Lung (tissue), 16 donors: ENCODE results near the gene DPP9. TPM values are rescaled to one million over a fixed set of nuclear protein-coding genes. Genes with fewer than 3 reads are reported as not detected.
A peak's percentile ranks its signal among the peaks of the same experiment; 100 is the strongest.

ENCODE experiments used
- ATAC-seq: fragments of 200-7000 bp; cut with Tn5 transposase; one replicate; pipeline ENCODE4 v1.9.1; 2020; ENCODE audit warnings: moderate number of reproducible peaks; ENCODE audit not compliant: insufficient read depth, low FRiP score
- DNase-seq, 3 donors: peaks; one replicate each; pipeline ENCODE4 v3.0.0-alpha.2; 2013 to 2017
- H3K27ac ChIP-seq, 2 donors: one replicate each; pipeline ENCODE4 v1.5.1; 2013; ENCODE audit warnings: mild to moderate bottlenecking in 2 of 2, moderate library complexity in 2 of 2, control low read depth in 1 of 2, inconsistent platforms in 1 of 2, low read depth in 1 of 2, low read length in 1 of 2
- H3K27me3 ChIP-seq, 3 donors: one replicate each; pipeline ENCODE4 v1.5.1; 2013; ENCODE audit warnings: low read length in 2 of 3; ENCODE audit not compliant: control insufficient read depth in 3 of 3, insufficient read depth in 3 of 3
- H3K36me3 ChIP-seq, 4 donors: one replicate each; pipeline ENCODE4 v1.5.1; 2013; ENCODE audit warnings: low read length in 4 of 4, mild to moderate bottlenecking in 1 of 4, moderate library complexity in 1 of 4; ENCODE audit not compliant: control insufficient read depth in 4 of 4, insufficient read depth in 4 of 4
- H3K4me1 ChIP-seq, 5 donors: one replicate each; pipeline ENCODE4 v1.5.1; 2013; ENCODE audit warnings: low read length in 5 of 5, mild to moderate bottlenecking in 2 of 5, moderate library complexity in 1 of 5; ENCODE audit not compliant: control insufficient read depth in 5 of 5, insufficient read depth in 5 of 5
- H3K4me3 ChIP-seq: one replicate; pipeline ENCODE4 v1.5.1; 2013; ENCODE audit warnings: mild to moderate bottlenecking, control low read depth, moderate library complexity
- H3K9ac ChIP-seq, 2 donors: one replicate each; pipeline ENCODE4 v1.5.1; 2013; ENCODE audit warnings: low read length in 2 of 2, control low read depth in 1 of 2; ENCODE audit not compliant: insufficient read depth in 1 of 2
- H3K9me3 ChIP-seq, 4 donors: one replicate each; pipeline ENCODE4 v1.5.1; 2013; ENCODE audit warnings: low read length in 3 of 4, mild to moderate bottlenecking in 1 of 4, moderate library complexity in 1 of 4; ENCODE audit not compliant: control insufficient read depth in 4 of 4, insufficient read depth in 3 of 4
- CTCF ChIP-seq: IDR thresholded peaks from 2 replicates; pipeline ENCODE4 v1.5.1; 2012; ENCODE audit warnings: mild to moderate bottlenecking; ENCODE audit errors: control extremely low read depth, extremely low read depth
- WGBS, 2 donors: extraction: QIAGEN DNeasy Blood & Tissue Kit; methylation state at CpG; one replicate each; pipeline ENCODE4 v1.1.7; 2013; 5-methylcytosine and 5-hydroxymethylcytosine counted together
- long read RNA-seq, 5 donors: transcript quantifications; one replicate each; lab custom pipeline, GENCODE V29; 2026
- polyA plus RNA-seq, 2 donors: library from polyadenylated mRNA; stranded (reverse); fragments of 200-250 nt; gene quantifications; one replicate each; pipeline ENCODE4 v1.2.1, GENCODE V29; 2013
- total RNA-seq, 2 donors: library from RNA; depleted of rRNA in 1 of 2; stranded (reverse); fragments of >200 nt in 1 of 2; gene quantifications; one replicate each; pipeline ENCODE4 v1.2.1, GENCODE V29; 2014 to 2021
- donor health status: control.
- donor health status: control.
- donor health status: Bipolar disorder and iron deficiency.
- donor health status: healthy.
- donor health status: DM: yes; HTN: yes; CAD: no.

Gene DPP9
- total RNA-seq: 10 to 100 TPM; 33.2 to 95.5 TPM
- 10 to 100 TPM; 42.3 to 45.5 TPM for polyA plus RNA-seq
- long read RNA-seq, donor 1, full-length matches to known transcripts: 3 of 3 reads
- long read RNA-seq, donor 1, partial matches to known transcripts: 0 of 3 reads
- long read RNA-seq, donor 1, other reads (novel, unspliced or antisense): 0 of 3 reads
- long read RNA-seq, donor 2: 0 reads
- long read RNA-seq, donor 3: 0 reads
- long read RNA-seq, donor 4, partial matches to known transcripts: 0 of 1 reads
- long read RNA-seq, donor 4, other reads (novel, unspliced or antisense): 0 of 1 reads
- long read RNA-seq, donor 5, full-length matches to known transcripts: 2 of 2 reads
- long read RNA-seq, donor 5, partial matches to known transcripts: 0 of 2 reads
- long read RNA-seq, donor 5, other reads (novel, unspliced or antisense): 0 of 2 reads

DNA sequence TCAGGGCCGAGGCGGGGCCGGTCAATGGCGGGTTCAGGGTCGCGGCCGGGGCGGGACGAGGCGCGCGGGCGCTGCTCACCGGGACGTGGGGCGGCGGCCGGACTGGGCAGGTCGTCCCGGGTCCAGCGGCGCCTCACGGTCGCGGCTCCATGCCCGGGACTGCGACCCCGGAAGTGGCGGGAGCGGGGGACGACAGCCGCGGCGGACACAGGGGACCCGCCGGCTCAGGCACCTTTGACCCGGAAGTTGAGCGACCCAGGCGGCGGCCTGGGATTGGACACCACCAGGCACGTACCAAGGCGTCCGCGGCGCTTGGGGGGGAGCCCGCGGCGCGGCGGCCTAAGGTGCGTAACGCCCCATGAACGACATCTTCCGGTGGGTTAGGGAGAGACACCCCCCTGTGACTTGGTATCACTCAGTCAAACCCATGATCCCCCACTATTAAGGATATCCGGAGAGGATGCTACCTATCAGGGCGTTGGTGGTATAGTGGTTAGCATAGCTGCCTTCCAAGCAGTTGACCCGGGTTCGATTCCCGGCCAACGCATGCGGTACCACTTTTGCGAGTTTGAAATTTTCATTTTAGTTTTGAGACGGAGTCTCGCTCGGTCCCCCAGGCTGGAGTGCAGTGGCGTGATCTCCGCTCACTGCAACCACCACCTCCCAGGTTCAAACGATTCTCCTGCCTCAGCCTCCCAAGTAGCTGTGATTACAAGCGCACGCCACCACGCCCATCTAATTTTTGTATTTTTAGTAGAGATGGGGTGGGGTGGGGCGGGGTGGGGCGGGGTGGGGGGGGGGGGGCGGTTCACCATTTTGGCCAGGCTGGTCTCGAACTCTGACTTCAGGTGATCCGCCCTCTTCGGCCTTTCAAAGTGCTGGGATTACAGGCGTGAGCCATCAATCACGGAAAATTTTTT, at the start of gene DPP9:
DPP9 (minus strand) TSS at position 248 of the 920 bp plus-strand sequence. CDS start 3,936 bp downstream, outside the sequence.
- TF ChIP-seq CTCF: no peak
- H3K4me1 ChIP-seq: peaks cover 0 to 13% (median 0%) of the 10 kb centered on the region in 5 donors
- ATAC-seq: peak; percentile 99

DNA sequence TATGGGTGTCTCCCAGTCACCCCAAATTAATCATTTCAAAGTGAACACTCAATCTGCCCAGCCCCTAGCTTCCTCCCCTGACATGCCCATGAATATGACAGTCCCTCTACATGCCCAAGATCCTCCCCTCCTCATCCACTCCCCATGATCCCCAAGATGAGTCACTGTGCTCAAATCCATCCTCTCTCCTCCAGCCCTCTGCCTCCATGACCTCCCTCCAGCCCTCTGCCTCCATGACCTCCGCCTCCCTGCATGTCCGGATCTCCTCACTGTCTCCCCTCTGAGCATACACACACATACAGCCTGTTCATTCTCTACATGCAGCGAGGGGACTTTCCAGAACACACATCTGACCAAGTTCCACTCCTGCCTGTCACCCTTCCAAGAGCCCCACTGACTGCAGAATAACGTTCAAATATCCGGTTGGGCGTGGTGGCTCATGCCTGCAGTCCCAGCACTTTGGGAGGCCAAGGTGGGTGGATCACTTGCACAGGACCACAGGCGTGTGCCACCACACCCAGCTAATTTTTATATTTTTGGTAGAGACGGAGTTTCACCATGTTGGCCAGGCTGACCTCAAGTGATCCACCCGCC, 49.5 kb upstream of the DPP9 start:
- H3K4me1 ChIP-seq: peaks cover 0 to 2% (median 0%) of the 10 kb centered on the region in 5 donors
- ATAC-seq (no peak), DNase-seq (no peak)
- no peak overlapping the region for H3K9ac ChIP-seq
- no peak overlapping the region for H3K27ac ChIP-seq
- no peak overlapping the region for H3K4me3 ChIP-seq
- TF ChIP-seq CTCF: no peak
- H3K27me3 ChIP-seq: no peaks in the 10 kb centered on the region
- no peaks in the 10 kb centered on the region for H3K36me3 ChIP-seq
- WGBS, 2 donors: 69 to 78% methylated on average over 9 of the region's 9 CpGs
- H3K9me3 ChIP-seq: no peaks in the 10 kb centered on the region

More for the DNA sequence above, at the start of gene DPP9:
- DNase-seq: peak; percentile 98 to 100 (median 99)
- Histone ChIP-seq H3K9me3 (no peaks in the 10 kb centered on the region), H3K27ac (peak within 1 kb of the TSS; percentile 85 to 90), H3K36me3 (peaks cover 0 to 19% (median 10%) of the 10 kb centered on the region in 4 donors), H3K27me3 (no peaks in the 10 kb centered on the region), H3K4me3 (peak within 1 kb of the TSS; percentile 97), H3K9ac (peak within 1 kb of the TSS; percentile 25 to 75)
- WGBS, 2 donors: 0% methylated on average over 53 to 79 of the region's 79 CpGs

- no peaks in the 10 kb centered on the region for H3K9me3 ChIP-seq
- H3K4me1 ChIP-seq: peaks cover 0 to 2% (median 0%) of the 10 kb centered on the region in 5 donors
- no peak overlapping the region for H3K4me3 ChIP-seq
- H3K27ac ChIP-seq: no peak overlapping the region
- no peaks in the 10 kb centered on the region for H3K36me3 ChIP-seq
- no peak overlapping the region for H3K9ac ChIP-seq
- no peak for ATAC-seq
- TF ChIP-seq CTCF: no peak
- no peak for DNase-seq
- no peaks in the 10 kb centered on the region for H3K27me3 ChIP-seq
- 44 to 69% methylated on average over 2 of the region's 2 CpGs for WGBS, 2 donors
These were observed 48.9 kb upstream of the DPP9 start for GRCh38 chr19:4772566-4772965.
